NCI-H526 treated with DMSO at 0.1 percent for 48 hours (cell line): ENCODE data around the gene B9D1.

Experiments
- DNase-seq: peaks from one replicate; lab custom pipeline; 2025; lab: John Stamatoyannopoulos, UW

B9D1 gene

GRCh38 chr17:19338031-19338990 is 24.2 kb downstream of the B9D1 start:
- no peak for DNase-seq

GRCh38 chr17:19337712-19338023 is 24.9 kb downstream of the B9D1 start:
- no peak for DNase-seq

GRCh38 chr17:19336938-19337711 is 25.4 kb downstream of the B9D1 start:
- no peak for DNase-seq

GRCh38 chr17:19335951-19336631 is 26.4 kb downstream of the B9D1 start:
- DNase-seq = no peak

- DNase-seq = no peak
Observed at GRCh38 chr17:19334331-19334730, 28.2 kb downstream of the B9D1 start.

- DNase-seq = no peak
Observed at GRCh38 chr17:19333736-19334290, 28.7 kb downstream of the B9D1 start.

GRCh38 chr17:19333132-19333440 is 29.4 kb downstream of the B9D1 start:
- DNase-seq = no peak

GRCh38 chr17:19332371-19333131 is 30.0 kb downstream of the B9D1 start:
- DNase-seq = no peak

GRCh38 chr17:19331543-19332245 is 30.8 kb downstream of the B9D1 start:
- DNase-seq = no peak

GRCh38 chr17:19331134-19331533 is 31.4 kb downstream of the B9D1 start:
- DNase-seq = no peak

GRCh38 chr17:19330271-19330670 is 32.3 kb downstream of the B9D1 start:
- no peak for DNase-seq

GRCh38 chr17:19329839-19330238 is 32.7 kb downstream of the B9D1 start:
- DNase-seq = no peak

GRCh38 chr17:19329136-19329535 is 33.4 kb downstream of the B9D1 start:
- DNase-seq = no peak

GRCh38 chr17:19328441-19329061 is 34.0 kb downstream of the B9D1 start:
- DNase-seq = no peak

- DNase-seq = no peak
Observed at GRCh38 chr17:19327031-19327783, 35.3 kb downstream of the B9D1 start.

- no peak for DNase-seq
Observed at GRCh38 chr17:19325542-19325941, 37.0 kb downstream of the B9D1 start.

GRCh38 chr17:19322861-19323260 is 39.7 kb downstream of the B9D1 start:
- no peak for DNase-seq

- no peak for DNase-seq
Observed at GRCh38 chr17:19322129-19322505, 40.4 kb downstream of the B9D1 start.

- no peak for DNase-seq
Observed at GRCh38 chr17:19321481-19322128, 40.9 kb downstream of the B9D1 start.
